HCT116 (cell line): ENCODE data around the gene GFAP. TPM values are rescaled to one million over a fixed set of nuclear protein-coding genes. Genes with fewer than 3 reads are reported as not detected.

Source experiments
- ATAC-seq: fragments of 200-7000 bp; cut with Tn5 transposase; 2 replicates; pipeline ENCODE4 v1.9.1; 2020; ENCODE audit warnings: mild to moderate bottlenecking, moderate library complexity
- BruUV-seq: library from RNA; stranded (reverse); fragments of 400-500 nt; replicated peaks from 2 replicates; lab custom pipeline; 2021; lab: Mats Ljungman, UMichigan
- CTCF ChIA-PET: fragments of 300-600 bp; sonication (Branson Sonifier 250); formaldehyde crosslinking; loops from one replicate; lab custom pipeline; 2021; ENCODE audit warnings: antibody characterized with exemption; lab: Charles Lee
- POLR2A ChIA-PET: fragments of 300-600, 350-600 bp; sonication (Branson Sonifier 250); formaldehyde crosslinking; loops from one replicate; lab custom pipeline; 2021; ENCODE audit warnings: antibody characterized with exemption; lab: Charles Lee
- RAD21 ChIA-PET, 2 experiments: fragments of 300-600 bp; sonication (Branson Sonifier 250); formaldehyde crosslinking; loops; one replicate each; lab custom pipeline; 2023; ENCODE audit warnings: low total read pairs in 2 of 2; ENCODE audit not compliant: uncharacterized antibody in 2 of 2, unreplicated experiment in 2 of 2, low non-redundant PET in 1 of 2; lab: Charles Lee
- DNase-seq: peaks from one replicate; pipeline ENCODE4 v3.0.0-alpha.2; 2010; ENCODE audit warnings: low read depth, low spot score
- H2AFZ ChIP-seq: fragments of 200-600 bp; shearing (Covaris generic), sonication (generic); 2 replicates; pipeline ENCODE4 v1.6.1; 2017; ENCODE audit warnings: low read depth, mixed run types, mixed read lengths, antibody characterized with exemption, low read length; ENCODE audit not compliant: poor library complexity, severe bottlenecking
- H3K27ac ChIP-seq: 2 replicates; pipeline ENCODE4 v1.5.1; 2012; ENCODE audit warnings: low read depth, low read length
- H3K27me3 ChIP-seq: fragments of 200-600 bp; sonication (generic); 2 replicates; pipeline ENCODE4 v1.6.1; 2016; ENCODE audit warnings: mixed run types, low read length, mixed read lengths; ENCODE audit not compliant: insufficient read depth
- H3K36me3 ChIP-seq, 2 experiments: fragments of 200-500 bp in 1 of 2; fragments of 200-600 bp in 1 of 2; sonication (Bioruptor generic) in 1 of 2; sonication (generic) in 1 of 2; 2 replicates each; pipeline versions ENCODE4 v1.5.1 to v1.6.1; 2014 to 2016; ENCODE audit warnings: low read length in 2 of 2, inconsistent platforms in 1 of 2, mixed read lengths in 1 of 2, mixed run types in 1 of 2; ENCODE audit not compliant: insufficient read depth in 2 of 2, control insufficient read depth in 1 of 2
- H3K4me1 ChIP-seq, 2 experiments: fragments of 200-600 bp in 1 of 2; sonication (generic) in 1 of 2; 2 replicates each; pipeline versions ENCODE4 v1.5.1 to v1.6.1; 2012 to 2017; ENCODE audit warnings: low read length in 2 of 2, inconsistent platforms in 1 of 2, mild to moderate bottlenecking in 1 of 2, mixed read lengths in 1 of 2, mixed run types in 1 of 2, moderate library complexity in 1 of 2; ENCODE audit not compliant: insufficient read depth in 2 of 2, control insufficient read depth in 1 of 2
- H3K4me2 ChIP-seq: fragments of 200-600 bp; sonication (generic); 2 replicates; pipeline ENCODE4 v1.6.1; 2017; ENCODE audit warnings: mixed run types, low read length, mixed read lengths
- H3K4me3 ChIP-seq, 2 experiments: fragments of 200-600 bp in 1 of 2; sonication (generic) in 1 of 2; replicated peaks in 1 of 2; 2 replicates each; pipeline ENCODE4 v1.5.1; 2011 to 2016; ENCODE audit warnings: low read length in 2 of 2, control low read depth in 1 of 2, low read depth in 1 of 2, mild to moderate bottlenecking in 1 of 2, mixed read lengths in 1 of 2, mixed run types in 1 of 2
- H3K79me2 ChIP-seq: fragments of 200-600 bp; sonication (generic); 2 replicates; pipeline ENCODE4 v1.6.1; 2017; ENCODE audit warnings: mild to moderate bottlenecking, mixed run types, low read length, moderate library complexity, mixed read lengths; ENCODE audit not compliant: insufficient read depth
- H3K9ac ChIP-seq: fragments of 200-600 bp; sonication (generic); 2 replicates; pipeline ENCODE4 v1.6.1; 2016; ENCODE audit warnings: low read length, mixed read lengths
- H3K9me2 ChIP-seq: fragments of 200-600 bp; sonication (generic), shearing (Covaris generic); 2 replicates; pipeline ENCODE4 v1.6.1; 2017; ENCODE audit warnings: mixed run types, mild to moderate bottlenecking, moderate library complexity; ENCODE audit not compliant: insufficient read depth
- H3K9me3 ChIP-seq, 2 experiments: fragments of 200-500 bp in 1 of 2; fragments of 200-600 bp in 1 of 2; sonication (Bioruptor generic) in 1 of 2; sonication (generic) in 1 of 2; 2 replicates each; pipeline ENCODE4 v1.6.1; 2014 to 2017; ENCODE audit warnings: low read length in 2 of 2, mixed read lengths in 2 of 2, inconsistent platforms in 1 of 2, low read depth in 1 of 2, mild to moderate bottlenecking in 1 of 2, mixed run types in 1 of 2, moderate library complexity in 1 of 2; ENCODE audit not compliant: control insufficient read depth in 1 of 2, insufficient read depth in 1 of 2
- H4K20me1 ChIP-seq: fragments of 200-600 bp; sonication (generic), shearing (Covaris generic); 2 replicates; pipeline ENCODE4 v1.6.1; 2017; ENCODE audit warnings: mixed run types, mild to moderate bottlenecking, moderate library complexity; ENCODE audit not compliant: insufficient read depth
- ATF3 ChIP-seq: IDR thresholded peaks from 2 replicates; pipeline ENCODE4 v1.6.1; 2012
- CBX3 ChIP-seq: IDR thresholded peaks from 2 replicates; pipeline ENCODE4 v1.6.1; 2012; ENCODE audit warnings: low read depth
- CEBPB ChIP-seq: IDR thresholded peaks from 2 replicates; pipeline ENCODE4 v1.6.1; 2012; ENCODE audit warnings: low read depth
- EGR1 ChIP-seq: IDR thresholded peaks from 2 replicates; pipeline ENCODE4 v1.6.1; 2012; ENCODE audit warnings: low read depth
- EZH2 ChIP-seq: fragments of 200-600 bp; sonication (generic); IDR thresholded peaks from 2 replicates; pipeline ENCODE4 v1.6.1; 2017; ENCODE audit warnings: antibody characterized with exemption, mixed run types
- JUND ChIP-seq: IDR thresholded peaks from 2 replicates; pipeline ENCODE4 v1.6.1; 2012
- POLR2A ChIP-seq: IDR thresholded peaks from 2 replicates; pipeline ENCODE4 v1.7.0; 2011; ENCODE audit warnings: borderline replicate concordance; ENCODE audit not compliant: insufficient read depth, insufficient read length; ENCODE audit errors: extremely low read depth
- SRF ChIP-seq: IDR thresholded peaks from 2 replicates; pipeline ENCODE4 v1.6.1; 2012; ENCODE audit warnings: low read depth
- TCF7L2 ChIP-seq: IDR thresholded peaks from 2 replicates; pipeline ENCODE4 v1.7.0; 2011; ENCODE audit warnings: borderline replicate concordance, inconsistent platforms; ENCODE audit not compliant: insufficient read depth, insufficient read length; ENCODE audit errors: extremely low read depth
- ZFX ChIP-seq: fragments of 450-650 bp; IDR thresholded peaks from 2 replicates; pipeline ENCODE4 v1.6.1; 2017
- ZNF274 ChIP-seq: fragments of 200-500 bp; sonication (Bioruptor generic); IDR thresholded peaks from 2 replicates; pipeline ENCODE4 v1.6.1; 2014; ENCODE audit warnings: mild to moderate bottlenecking, low read depth, low read length, inconsistent platforms
- intact Hi-C: fragments of 100-400 bp; cut with micrococcal nuclease; formaldehyde crosslinking; loops from 2 replicates; pipeline ENCODE4 v1.10.0; 2022
- total RNA-seq: library from RNA; stranded (reverse); gene quantifications from one replicate; pipeline ENCODE4 v1.2.1, GENCODE V29; 2021; ENCODE audit not compliant: unreplicated experiment
- TF ChIP-seq, protein P1 (sequence below): IDR thresholded peaks from 2 replicates; pipeline ENCODE4 v1.6.1; 2012
- TF ChIP-seq, protein P2 (sequence below): IDR thresholded peaks from 2 replicates; pipeline ENCODE4 v1.6.1; 2011; ENCODE audit warnings: mild to moderate bottlenecking, low read length, moderate library complexity; ENCODE audit not compliant: insufficient replicate concordance; ENCODE audit errors: extremely low read depth

The GFAP gene
- total RNA-seq, 1 experiment from 2014 or later = not detected

- Histone ChIP-seq H4K20me1 (no peaks in the 10 kb centered on the region), H3K4me3 (no peak overlapping the region), H2AFZ (no peak overlapping the region), H3K9me2 (no peaks in the 10 kb centered on the region), H3K27me3 (no peaks in the 10 kb centered on the region), H3K27ac (no peak overlapping the region), H3K36me3 (no peaks in the 10 kb centered on the region), H3K4me1 (peaks cover 20 to 47% of the 10 kb centered on the region in 2 experiments), H3K9ac (no peak overlapping the region), H3K79me2 (peaks cover 1% of the 10 kb centered on the region; the same call in 1 of the 2 replicates), H3K9me3 (no peaks in the 10 kb centered on the region), H3K4me2 (no peak overlapping the region)
- intact Hi-C loops = no loop called here
- no TSS peak for BruUV-seq
- no peak for DNase-seq
- ATAC-seq = no peak
- no peak for TF ChIP-seq POLR2A
- TF ChIP-seq EZH2 = no peak
- TF ChIP-seq ZNF274 = no peak
- TF ChIP-seq, protein P1, sequence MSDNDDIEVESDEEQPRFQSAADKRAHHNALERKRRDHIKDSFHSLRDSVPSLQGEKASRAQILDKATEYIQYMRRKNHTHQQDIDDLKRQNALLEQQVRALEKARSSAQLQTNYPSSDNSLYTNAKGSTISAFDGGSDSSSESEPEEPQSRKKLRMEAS = no peak
- no peak for TF ChIP-seq SRF
- TF ChIP-seq, protein P2, sequence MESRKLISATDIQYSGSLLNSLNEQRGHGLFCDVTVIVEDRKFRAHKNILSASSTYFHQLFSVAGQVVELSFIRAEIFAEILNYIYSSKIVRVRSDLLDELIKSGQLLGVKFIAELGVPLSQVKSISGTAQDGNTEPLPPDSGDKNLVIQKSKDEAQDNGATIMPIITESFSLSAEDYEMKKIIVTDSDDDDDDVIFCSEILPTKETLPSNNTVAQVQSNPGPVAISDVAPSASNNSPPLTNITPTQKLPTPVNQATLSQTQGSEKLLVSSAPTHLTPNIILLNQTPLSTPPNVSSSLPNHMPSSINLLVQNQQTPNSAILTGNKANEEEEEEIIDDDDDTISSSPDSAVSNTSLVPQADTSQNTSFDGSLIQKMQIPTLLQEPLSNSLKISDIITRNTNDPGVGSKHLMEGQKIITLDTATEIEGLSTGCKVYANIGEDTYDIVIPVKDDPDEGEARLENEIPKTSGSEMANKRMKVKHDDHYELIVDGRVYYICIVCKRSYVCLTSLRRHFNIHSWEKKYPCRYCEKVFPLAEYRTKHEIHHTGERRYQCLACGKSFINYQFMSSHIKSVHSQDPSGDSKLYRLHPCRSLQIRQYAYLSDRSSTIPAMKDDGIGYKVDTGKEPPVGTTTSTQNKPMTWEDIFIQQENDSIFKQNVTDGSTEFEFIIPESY = no peak
- TF ChIP-seq CEBPB = no peak
- no peak for TF ChIP-seq JUND
- TF ChIP-seq ATF3 = no peak
- no peak for TF ChIP-seq CBX3
- TF ChIP-seq ZFX = no peak
- no peak for TF ChIP-seq TCF7L2
- no peak for TF ChIP-seq EGR1
- ChIA-PET CTCF (interaction anchor here (1.0 kb wide), 2 partner anchors 15 to 146 kb away, joined by 3 read pairs; no protein-coding TSS in a partner anchor), RAD21 (no interaction called here), POLR2A (no interaction called here)
Measured at GRCh38 chr17:44904001-44904984, 11.0 kb downstream of the GFAP start.
